ENCODE results near the gene KCNJ16.

Gene KCNJ16

GRCh38 chr17:70070305-70071027, 4.6 kb upstream of the KCNJ16 start:
- DNase-seq (ENCODE audit: low read depth): peak; percentile 49

- DNase-seq (ENCODE audit: low read depth): no peak
Observed at GRCh38 chr17:70071127-70071526, 3.9 kb upstream of the KCNJ16 start.

GRCh38 chr17:70071620-70072019, 3.4 kb upstream of the KCNJ16 start:
- no peak for DNase-seq (ENCODE audit: low read depth)

DNA sequence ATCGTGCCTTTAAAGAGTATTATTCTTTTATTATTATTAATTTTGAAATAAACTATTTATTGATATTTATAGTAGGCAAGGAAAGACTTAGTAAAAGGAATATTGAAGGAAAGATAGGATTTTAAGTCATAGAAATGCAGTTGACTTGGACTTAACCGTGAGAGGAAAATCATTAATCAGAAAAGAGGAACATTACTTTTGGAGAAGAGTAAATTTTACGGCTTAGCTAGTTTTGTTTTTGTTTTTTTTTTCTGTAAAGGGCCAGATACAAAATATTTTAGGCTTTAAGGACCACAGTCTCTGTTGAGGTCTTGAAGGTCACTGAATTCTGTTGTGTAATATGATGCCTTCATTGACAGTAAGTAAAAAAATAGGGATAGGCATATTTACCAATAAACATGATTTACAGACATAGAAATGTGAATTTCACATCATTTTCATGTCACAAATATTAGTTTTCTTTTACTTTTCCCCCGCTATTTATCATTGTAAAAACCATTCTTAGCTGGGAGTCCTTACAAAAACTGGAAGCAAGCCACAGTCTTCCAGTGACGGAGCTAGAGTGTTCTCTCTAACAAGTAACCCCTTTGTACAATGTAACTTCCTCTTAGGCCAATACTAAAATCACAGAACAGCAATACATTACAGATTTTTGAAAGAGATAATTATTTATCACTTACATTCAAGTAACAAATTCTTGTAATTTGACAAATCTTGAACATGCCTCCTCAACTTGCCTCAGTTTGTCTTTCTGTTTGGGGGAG, 2.3 kb upstream of the KCNJ16 start:
- no peak for DNase-seq (ENCODE audit: low read depth)

DNA sequence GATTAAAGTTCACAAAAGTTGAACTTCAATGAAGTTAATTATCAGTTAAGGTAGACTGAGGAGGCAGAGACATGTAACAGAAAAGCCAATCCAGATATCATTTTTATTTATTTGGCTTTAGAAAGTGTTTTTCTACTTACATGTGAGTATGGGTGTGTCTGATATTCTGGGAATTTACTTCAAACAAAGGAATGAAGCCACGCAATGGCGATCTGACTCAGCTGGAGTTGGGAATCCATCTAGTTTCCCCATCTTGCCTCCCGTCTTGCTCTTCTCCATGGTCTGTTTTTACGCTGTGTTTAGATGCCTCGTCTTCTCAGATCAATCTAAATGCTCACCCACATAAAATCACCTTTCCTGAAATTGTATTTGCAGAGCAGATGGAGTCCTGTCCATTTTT, 1.7 kb upstream of the KCNJ16 start:
- DNase-seq (ENCODE audit: low read depth): peak; percentile 51

DNA sequence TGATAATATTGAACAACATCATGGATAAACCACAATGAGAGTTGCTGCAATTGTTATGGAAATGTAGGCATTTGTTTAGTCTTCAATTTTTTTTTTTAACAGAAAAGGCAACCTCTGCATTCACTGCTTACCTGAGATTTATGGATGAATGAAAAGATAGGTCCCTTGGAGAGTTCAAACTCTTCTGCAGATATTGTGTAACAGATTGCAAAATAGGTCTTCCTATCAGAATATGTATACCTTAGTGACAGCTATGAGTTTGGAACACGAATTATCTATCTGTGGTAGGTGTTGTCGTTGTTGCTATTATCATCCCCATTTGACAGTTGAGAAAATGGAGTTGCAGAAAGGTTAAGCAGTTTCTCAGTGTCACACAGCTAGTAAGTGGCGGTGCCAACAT, 1.2 kb upstream of the KCNJ16 start:
- DNase-seq (ENCODE audit: low read depth): no peak

DNA sequence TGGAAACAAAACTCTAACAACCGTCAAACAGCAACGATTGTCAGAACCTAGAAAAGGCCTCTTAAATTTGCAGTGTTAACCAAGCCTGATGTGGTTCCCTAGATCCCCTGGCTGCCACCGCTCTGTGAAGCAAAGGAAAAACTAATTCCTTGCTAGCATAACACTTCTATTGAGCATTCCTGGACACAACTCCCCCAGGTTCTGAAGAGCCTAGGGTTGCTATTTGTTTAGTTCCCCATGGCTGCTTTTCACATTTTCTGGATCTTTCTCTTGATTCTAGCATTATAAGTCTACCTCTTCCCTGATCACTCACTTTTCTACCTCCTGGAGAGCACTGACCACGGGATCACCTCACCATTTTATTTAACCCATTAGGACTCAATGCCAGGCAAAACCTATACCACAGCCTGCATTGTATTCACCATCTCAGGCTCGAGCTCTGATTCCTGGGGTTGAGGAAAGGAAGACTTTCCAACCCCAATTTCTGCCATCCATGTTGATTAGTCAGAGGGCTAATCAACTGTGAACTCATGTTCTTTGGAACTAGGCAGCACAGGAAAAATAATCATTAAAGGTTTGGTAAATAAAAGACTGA, 692 bp upstream of the KCNJ16 start:
- no peak for DNase-seq (ENCODE audit: low read depth)

GRCh38 chr17:70076189-70076588, 1.2 kb downstream of the KCNJ16 start:
- DNase-seq (ENCODE audit: low read depth): no peak

DNA sequence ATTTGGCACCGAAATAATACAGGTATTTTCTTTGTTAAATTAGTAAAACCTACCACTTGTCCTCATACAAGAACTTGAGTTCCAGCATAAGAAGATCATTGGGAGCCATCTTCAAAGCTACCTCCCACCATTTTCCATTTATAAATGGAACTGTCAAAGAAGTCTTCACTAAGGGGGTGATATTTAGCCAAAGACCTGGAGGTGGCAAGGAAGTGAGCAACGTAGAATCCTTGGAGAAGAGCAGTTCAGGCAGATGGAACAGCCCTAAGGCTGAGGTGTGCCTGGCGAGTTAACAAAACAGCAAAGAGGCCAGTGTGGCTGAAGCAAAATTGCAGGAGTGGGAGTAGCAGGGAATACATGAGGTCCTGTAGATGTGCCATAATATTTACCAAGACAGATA, 1.8 kb downstream of the KCNJ16 start:
- DNase-seq (ENCODE audit: low read depth): no peak

- no peak for DNase-seq (ENCODE audit: low read depth)
Observed at GRCh38 chr17:70078549-70078948, 3.5 kb downstream of the KCNJ16 start.

DNA sequence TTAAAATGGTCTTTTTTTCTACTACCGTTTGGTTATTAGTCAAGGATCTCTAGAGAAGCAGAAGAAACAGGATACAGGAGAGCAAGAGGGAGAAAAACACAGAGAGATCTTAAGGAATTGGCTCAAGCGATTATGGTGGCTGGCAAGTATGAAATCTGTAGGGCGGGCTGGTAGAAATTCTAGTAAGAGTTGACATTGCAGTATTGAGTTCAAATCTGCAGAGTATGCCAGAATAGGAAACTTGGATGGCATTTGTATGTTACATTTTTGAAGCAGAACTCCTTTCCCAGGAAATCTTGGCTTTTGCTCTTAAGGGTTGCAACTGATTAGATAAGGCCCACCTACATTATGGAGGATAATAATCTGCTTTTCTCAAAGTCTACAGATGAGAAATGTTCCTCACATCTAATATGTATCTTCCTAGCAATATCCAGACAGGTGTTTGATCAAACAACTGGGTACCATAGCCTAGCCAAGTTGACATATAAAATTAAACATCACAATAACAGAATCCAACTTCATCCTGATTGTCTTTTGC, 4.0 kb downstream of the KCNJ16 start:
- no peak for DNase-seq (ENCODE audit: low read depth)

- DNase-seq (ENCODE audit: low read depth): peak; percentile 66
Observed at GRCh38 chr17:70080541-70081347, 5.7 kb downstream of the KCNJ16 start.

DNA sequence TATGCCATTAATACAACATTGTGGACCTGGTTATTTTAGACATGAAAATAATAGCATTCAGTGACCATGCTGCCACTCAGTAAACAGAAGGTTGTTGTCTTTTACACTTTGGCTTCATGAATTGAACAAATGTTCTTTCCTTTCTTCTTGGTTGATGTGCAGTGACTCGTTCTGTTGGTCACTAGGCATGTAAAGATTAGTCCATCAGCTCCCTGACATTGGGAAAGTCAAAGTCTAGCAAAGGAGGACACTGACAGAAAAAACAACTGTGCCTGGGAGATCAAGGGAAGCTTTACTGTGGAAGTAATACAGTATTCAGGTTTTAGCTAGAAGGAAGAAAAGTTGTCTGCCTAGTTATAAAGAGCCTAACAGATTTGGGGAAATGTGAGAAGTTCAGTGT, 6.9 kb downstream of the KCNJ16 start:
- DNase-seq (ENCODE audit: low read depth): no peak

DNA sequence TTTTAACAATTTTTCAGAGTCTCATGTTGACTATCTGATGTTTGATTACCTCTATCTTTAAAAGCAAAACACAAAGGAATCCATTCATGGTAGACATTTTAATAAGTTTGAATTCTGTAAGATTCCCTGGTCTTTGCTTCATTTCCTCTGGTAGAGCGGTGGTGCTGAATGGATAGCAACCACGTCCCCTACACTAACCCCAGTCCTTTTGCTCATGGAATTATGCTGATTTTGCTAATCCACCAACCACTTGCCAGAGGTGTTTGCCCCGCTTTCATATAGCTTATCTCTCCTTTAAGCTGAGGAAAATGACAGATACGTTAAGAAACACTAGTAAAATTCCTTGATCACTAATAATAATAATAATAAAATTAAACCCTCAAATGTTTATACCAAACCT, 9.5 kb downstream of the KCNJ16 start:
- DNase-seq (ENCODE audit: low read depth): peak; percentile 48

DNA sequence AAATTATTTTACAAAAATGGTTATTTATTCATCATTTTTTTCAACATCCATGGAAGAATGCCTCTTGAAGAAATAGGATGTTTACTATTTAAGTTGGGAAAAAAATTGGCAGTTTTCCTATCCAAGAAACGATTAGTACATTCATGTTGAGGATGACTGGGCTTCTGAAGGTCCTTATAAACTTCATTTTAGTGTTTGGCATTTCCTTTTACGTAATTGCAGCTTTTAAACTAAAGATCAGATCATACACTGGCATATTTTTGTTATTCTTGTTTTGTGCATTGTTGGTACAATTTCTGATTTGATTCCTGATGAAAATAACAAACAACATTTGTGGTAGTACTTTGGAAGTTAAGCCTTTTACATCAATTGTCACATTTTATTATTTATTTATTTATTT, 11.5 kb downstream of the KCNJ16 start:
- DNase-seq (ENCODE audit: low read depth): no peak

- DNase-seq (ENCODE audit: low read depth): no peak
Observed at GRCh38 chr17:70089513-70090148, 14.6 kb downstream of the KCNJ16 start.

DNA sequence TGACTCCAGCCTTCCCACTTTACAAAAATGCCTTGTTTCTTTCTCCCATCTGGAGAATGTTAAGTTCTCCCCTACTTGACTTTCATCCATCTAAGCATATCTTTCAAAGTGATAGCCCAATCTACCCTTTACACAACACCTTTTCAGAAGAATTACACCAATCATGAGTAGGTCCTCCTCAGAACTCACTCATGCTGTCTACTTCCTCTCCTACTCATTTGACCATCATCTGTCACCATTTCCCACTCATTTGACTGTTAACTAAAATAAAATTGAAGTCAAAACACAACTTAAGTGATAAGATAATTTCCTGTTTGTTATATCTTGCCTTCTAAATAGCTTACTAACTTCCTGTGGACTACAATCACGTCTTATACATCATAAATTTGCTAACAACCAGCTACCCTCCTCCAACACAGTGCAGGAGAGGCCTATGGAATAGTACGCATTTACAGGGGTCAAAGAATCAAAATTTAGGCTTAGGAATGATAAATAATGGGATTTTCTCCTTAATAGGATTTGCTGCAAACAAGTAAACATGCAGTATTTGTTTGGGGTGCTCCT, 16.1 kb downstream of the KCNJ16 start:
- DNase-seq (ENCODE audit: low read depth): no peak

DNA sequence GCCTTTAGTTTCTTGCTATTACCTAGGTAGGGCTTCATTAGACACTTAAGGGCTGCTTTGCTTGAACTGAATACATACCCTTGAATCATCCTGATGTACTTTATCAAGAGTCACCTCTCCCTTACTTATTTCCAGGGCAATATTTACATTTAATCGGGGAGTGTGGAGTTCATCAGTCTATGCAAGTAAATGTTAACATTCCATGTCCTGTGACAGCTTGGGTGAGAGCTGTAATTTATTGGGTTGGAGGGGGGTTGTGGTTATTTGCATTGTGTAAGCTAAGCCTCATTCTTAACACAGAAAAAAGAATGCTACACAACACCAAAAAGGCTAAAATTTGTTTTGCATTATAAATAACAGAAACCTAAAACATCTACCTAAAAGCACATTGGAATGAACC, 16.7 kb downstream of the KCNJ16 start:
- DNase-seq (ENCODE audit: low read depth): peak; percentile 75

DNA sequence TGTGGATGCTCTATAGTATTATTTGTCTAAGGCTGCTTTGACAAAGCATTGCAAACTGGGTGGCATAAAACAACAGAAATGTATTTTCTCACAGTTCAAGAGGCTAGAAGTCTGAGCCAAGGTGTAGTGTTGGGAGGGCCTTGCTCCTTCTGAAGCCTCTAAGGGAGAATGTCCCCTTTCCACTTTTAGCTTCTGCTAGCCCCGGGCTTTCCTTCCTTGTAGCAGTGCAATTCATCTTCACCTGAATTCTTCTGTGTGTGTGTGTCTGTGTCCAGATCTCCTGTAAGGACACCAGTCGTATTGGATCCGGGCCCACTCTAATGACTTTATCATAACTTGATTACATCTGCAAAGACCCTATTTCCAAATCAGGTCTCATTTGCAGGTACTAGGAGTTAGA, 18.1 kb downstream of the KCNJ16 start:
- DNase-seq (ENCODE audit: low read depth): no peak

GRCh38 chr17:70095455-70095854, 20.4 kb downstream of the KCNJ16 start:
- no peak for DNase-seq (ENCODE audit: low read depth)

GRCh38 chr17:70096861-70097260, 21.8 kb downstream of the KCNJ16 start:
- peak; percentile 47 for DNase-seq (ENCODE audit: low read depth)

Measured in amniotic epithelial cell (primary cell).